ENCODE data around the gene FOXP1. TPM values are rescaled to one million over a fixed set of nuclear protein-coding genes. Genes with fewer than 3 reads are reported as not detected.

The FOXP1 gene
- total RNA-seq, 4 donors from 2014 or later = 49.8 to 157 (median 71.9) TPM

- H3K4me3 ChIP-seq = no peak overlapping the region
- no peaks in the 10 kb centered on the region for H3K27me3 ChIP-seq
- H3K9me3 ChIP-seq = no peaks in the 10 kb centered on the region
- TF ChIP-seq POLR2AphosphoS5 (IDR thresholded peaks at IDR 0.05) = no peak
- TF ChIP-seq POLR2A (IDR thresholded peaks at IDR 0.05) = no peak
- no peak for TF ChIP-seq EP300 (IDR thresholded peaks at IDR 0.05)
- no peak for TF ChIP-seq CTCF (IDR thresholded peaks at IDR 0.05)
- 96% methylated on average over 3 of the region's 3 CpGs for WGBS
- H3K36me3 ChIP-seq = no peaks in the 10 kb centered on the region
- DNase-seq (ENCODE audit: low spot score in 2 of 2) = no peak
- no peak overlapping the region for H3K27ac ChIP-seq
- H3K4me1 ChIP-seq = no peaks in the 10 kb centered on the region
Measured at GRCh38 chr3:71235846-71236245, 347.7 kb downstream of the FOXP1 start.

GRCh38 chr3:71232895-71233294 is 350.6 kb downstream of the FOXP1 start:
- Histone ChIP-seq H3K9me3 (no peaks in the 10 kb centered on the region), H3K27ac (no peak overlapping the region), H3K27me3 (no peaks in the 10 kb centered on the region), H3K4me1 (no peaks in the 10 kb centered on the region), H3K36me3 (no peaks in the 10 kb centered on the region), H3K4me3 (no peak overlapping the region)
- no peak for DNase-seq (ENCODE audit: low spot score in 2 of 2)
- TF ChIP-seq EP300 (IDR thresholded peaks at IDR 0.05) (no peak), CTCF (IDR thresholded peaks at IDR 0.05) (no peak), POLR2AphosphoS5 (IDR thresholded peaks at IDR 0.05) (no peak), POLR2A (IDR thresholded peaks at IDR 0.05) (no peak)
- 94% methylated on average over 3 of the region's 3 CpGs for WGBS

GRCh38 chr3:71232175-71232679 is 351.3 kb downstream of the FOXP1 start:
- Histone ChIP-seq H3K4me3 (no peak overlapping the region), H3K4me1 (no peaks in the 10 kb centered on the region), H3K27me3 (no peaks in the 10 kb centered on the region), H3K36me3 (no peaks in the 10 kb centered on the region), H3K27ac (no peak overlapping the region), H3K9me3 (no peaks in the 10 kb centered on the region)
- no peak for TF ChIP-seq POLR2A (IDR thresholded peaks at IDR 0.05)
- no peak for TF ChIP-seq CTCF (IDR thresholded peaks at IDR 0.05)
- no peak for DNase-seq (ENCODE audit: low spot score in 2 of 2)
- 87% methylated on average over 3 of the region's 3 CpGs for WGBS

- Histone ChIP-seq H3K27me3 (no peaks in the 10 kb centered on the region), H3K9me3 (no peaks in the 10 kb centered on the region), H3K36me3 (no peaks in the 10 kb centered on the region), H3K4me1 (peaks cover 4% of the 10 kb centered on the region), H3K27ac (no peak overlapping the region), H3K4me3 (no peak overlapping the region)
- 74% methylated on average over 4 of the region's 4 CpGs for WGBS
- DNase-seq (ENCODE audit: low spot score in 2 of 2) = no peak
- TF ChIP-seq POLR2A (IDR thresholded peaks at IDR 0.05) = no peak
- no peak for TF ChIP-seq POLR2AphosphoS5 (IDR thresholded peaks at IDR 0.05)
- no peak for TF ChIP-seq CTCF (IDR thresholded peaks at IDR 0.05)
- no peak for TF ChIP-seq EP300 (IDR thresholded peaks at IDR 0.05)
Measured at GRCh38 chr3:71231680-71232079, 351.8 kb downstream of the FOXP1 start.

- no peak overlapping the region for H3K4me3 ChIP-seq
- no peak overlapping the region for H3K27ac ChIP-seq
- TF ChIP-seq CTCF (IDR thresholded peaks at IDR 0.05) = no peak
- TF ChIP-seq POLR2AphosphoS5 (IDR thresholded peaks at IDR 0.05) = no peak
- TF ChIP-seq EP300 (IDR thresholded peaks at IDR 0.05) = no peak
- no peak for TF ChIP-seq POLR2A (IDR thresholded peaks at IDR 0.05)
- H3K9me3 ChIP-seq = no peaks in the 10 kb centered on the region
- H3K36me3 ChIP-seq = no peaks in the 10 kb centered on the region
- WGBS = 87% methylated on average over 7 of the region's 7 CpGs
- no peak for DNase-seq (ENCODE audit: low spot score in 2 of 2)
- peaks cover 13% of the 10 kb centered on the region for H3K4me1 ChIP-seq
- H3K27me3 ChIP-seq = no peaks in the 10 kb centered on the region
Measured at GRCh38 chr3:71229905-71230657, 353.4 kb downstream of the FOXP1 start.
